Mammary epithelial cell (primary cell): Measurements from ENCODE around the gene YWHAQ.

ENCODE experiments used
- EZH2 ChIP-seq: IDR thresholded peaks from 2 replicates; pipeline ENCODE4 v1.6.1; 2012; ENCODE audit warnings: low read length, inconsistent platforms, borderline replicate concordance
- TF ChIP-seq, protein P1 (sequence below), 2 donors: IDR thresholded peaks in 1 of 2; conservative IDR thresholded peaks in 1 of 2; 2 replicates each; pipeline ENCODE4 v1.5.1; 2011 to 2012; ENCODE audit warnings: inconsistent platforms in 2 of 2, low read length in 2 of 2, mild to moderate bottlenecking in 2 of 2, control low read depth in 1 of 2, low read depth in 1 of 2; ENCODE audit not compliant: insufficient read depth in 1 of 2; ENCODE audit errors: extremely low read depth in 1 of 2

- TF ChIP-seq, protein P1, sequence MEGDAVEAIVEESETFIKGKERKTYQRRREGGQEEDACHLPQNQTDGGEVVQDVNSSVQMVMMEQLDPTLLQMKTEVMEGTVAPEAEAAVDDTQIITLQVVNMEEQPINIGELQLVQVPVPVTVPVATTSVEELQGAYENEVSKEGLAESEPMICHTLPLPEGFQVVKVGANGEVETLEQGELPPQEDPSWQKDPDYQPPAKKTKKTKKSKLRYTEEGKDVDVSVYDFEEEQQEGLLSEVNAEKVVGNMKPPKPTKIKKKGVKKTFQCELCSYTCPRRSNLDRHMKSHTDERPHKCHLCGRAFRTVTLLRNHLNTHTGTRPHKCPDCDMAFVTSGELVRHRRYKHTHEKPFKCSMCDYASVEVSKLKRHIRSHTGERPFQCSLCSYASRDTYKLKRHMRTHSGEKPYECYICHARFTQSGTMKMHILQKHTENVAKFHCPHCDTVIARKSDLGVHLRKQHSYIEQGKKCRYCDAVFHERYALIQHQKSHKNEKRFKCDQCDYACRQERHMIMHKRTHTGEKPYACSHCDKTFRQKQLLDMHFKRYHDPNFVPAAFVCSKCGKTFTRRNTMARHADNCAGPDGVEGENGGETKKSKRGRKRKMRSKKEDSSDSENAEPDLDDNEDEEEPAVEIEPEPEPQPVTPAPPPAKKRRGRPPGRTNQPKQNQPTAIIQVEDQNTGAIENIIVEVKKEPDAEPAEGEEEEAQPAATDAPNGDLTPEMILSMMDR (conservative IDR thresholded peaks at IDR 0.05 in 1 of 2, IDR thresholded peaks at IDR 0.05 in 1 of 2; ENCODE audit: extremely low read depth in 1 of 2, insufficient read depth in 1 of 2, low read depth in 1 of 2, low read length in 2 of 2): no peak
- TF ChIP-seq EZH2: no peak
These were observed 7.7 kb upstream of the YWHAQ start for GRCh38 chr2:9638532-9638931.
